ENCODE data around the gene PLOD1.

- TF ChIP-seq EP300 (IDR thresholded peaks at IDR 0.05) = no peak
- no peak for TF ChIP-seq CTCF (IDR thresholded peaks at IDR 0.05)
Observed at GRCh38 chr1:12011998-12012397, 77.5 kb downstream of the PLOD1 start.

Data from tibial nerve (tissue), 4 donors.